HepG2 (cell line): Measurements from ENCODE around the gene SLC16A4. TPM values are rescaled to one million over a fixed set of nuclear protein-coding genes. Genes with fewer than 3 reads are reported as not detected.

Experiments
- ATAC-seq: fragments of 200-7000 bp; cut with Tn5 transposase; 3 replicates; pipeline ENCODE4 v1.9.1; 2020; ENCODE audit warnings: mild to moderate bottlenecking, moderate library complexity
- BruUV-seq: library from RNA; stranded (reverse); fragments of 400-500 nt; replicated peaks from 2 replicates; lab custom pipeline; 2021; lab: Mats Ljungman, UMichigan
- CTCF ChIA-PET: fragments of 300-600 bp; formaldehyde crosslinking; extraction: SDS; loops from one replicate; lab custom pipeline; 2021; ENCODE audit warnings: low total read pairs, inconsistent platforms, low intra/inter-chr PET ratio; lab: Yijun Ruan, JAX
- POLR2A ChIA-PET: fragments of 350-600 bp; sonication (Branson Sonifier 250); formaldehyde crosslinking; loops from one replicate; lab custom pipeline; 2020; ENCODE audit warnings: antibody characterized with exemption, inconsistent platforms; lab: Yijun Ruan, JAX
- DNase-seq: peaks from one replicate; pipeline ENCODE4 v3.0.0-alpha.2; 2015; ENCODE audit warnings: low spot score
- FAIRE-seq: peaks from 3 replicates; lab custom pipeline; 2011; peaks lifted over from hg19 to GRCh38; lab: Jason Lieb, UNC
- H2AFZ ChIP-seq: one replicate; pipeline ENCODE4 v1.6.1; 2011; ENCODE audit warnings: low read length, inconsistent platforms
- H3K27ac ChIP-seq: fragments of 300-600 bp; 3 replicates; pipeline ENCODE4 v1.8.0; 2011; ENCODE audit warnings: mixed run types, mild to moderate bottlenecking, mixed read lengths, low read length, inconsistent platforms; ENCODE audit not compliant: insufficient read depth; ENCODE audit errors: extremely low read length
- H3K27me3 ChIP-seq, 2 experiments: fragments of 200-600 bp in 1 of 2; 2 replicates in 1 of 2; 3 replicates in 1 of 2; pipeline versions ENCODE4 v1.6.0 to v1.8.0; 2011; ENCODE audit warnings: low read length in 2 of 2, mild to moderate bottlenecking in 2 of 2, moderate library complexity in 2 of 2, inconsistent platforms in 1 of 2; ENCODE audit not compliant: insufficient read depth in 2 of 2, control insufficient read depth in 1 of 2
- H3K36me3 ChIP-seq, 2 experiments: fragments of 200-600 bp in 1 of 2; replicated peaks in 1 of 2; 2 replicates in 1 of 2; 3 replicates in 1 of 2; pipeline versions ENCODE4 v1.5.1 to v1.8.0; 2011; ENCODE audit warnings: low read length in 2 of 2, inconsistent platforms in 1 of 2; ENCODE audit not compliant: insufficient read depth in 2 of 2, control insufficient read depth in 1 of 2
- H3K4me1 ChIP-seq: 2 replicates; pipeline ENCODE4 v1.5.1; 2012; ENCODE audit warnings: low read length, inconsistent platforms; ENCODE audit not compliant: insufficient read depth
- H3K4me2 ChIP-seq: 2 replicates; pipeline ENCODE4 v1.6.0; 2011; ENCODE audit warnings: low read depth, low read length, inconsistent platforms
- H3K4me3 ChIP-seq, 3 experiments: fragments of 200-600 bp in 1 of 3; sonication (generic), shearing (Covaris generic) in 1 of 3; replicated peaks in 1 of 3; 2 replicates each; pipeline ENCODE4 v1.5.1; 2011 to 2016; ENCODE audit warnings: low read length in 3 of 3, inconsistent platforms in 2 of 3, low read depth in 2 of 3, mild to moderate bottlenecking in 2 of 3, control low read depth in 1 of 3, mixed read lengths in 1 of 3; ENCODE audit not compliant: insufficient read depth in 1 of 3
- H3K79me2 ChIP-seq: one replicate; pipeline ENCODE4 v1.6.1; 2011; ENCODE audit warnings: low read length, inconsistent platforms; ENCODE audit not compliant: insufficient read depth
- H3K9ac ChIP-seq: 2 replicates; pipeline ENCODE4 v1.6.0; 2011; ENCODE audit warnings: mild to moderate bottlenecking, low read depth, low read length, inconsistent platforms; ENCODE audit not compliant: insufficient read depth
- H3K9me3 ChIP-seq: 2 replicates; pipeline ENCODE4 v1.5.1; 2012; ENCODE audit warnings: mild to moderate bottlenecking, low read length
- H4K20me1 ChIP-seq: 2 replicates; pipeline ENCODE4 v1.6.0; 2011; ENCODE audit warnings: inconsistent platforms, mild to moderate bottlenecking, low read length, moderate library complexity; ENCODE audit not compliant: insufficient read depth
- CEBPB ChIP-seq: IDR thresholded peaks from 2 replicates; pipeline ENCODE4 v1.6.1; 2011; ENCODE audit warnings: low read depth, low read length, improper control_type of control experiment, borderline replicate concordance
- DNMT3B ChIP-seq: conservative IDR thresholded peaks from 2 replicates; pipeline ENCODE4 v1.6.1; 2016; ENCODE audit warnings: missing biosample characterization, control low read depth
- FOSL2 ChIP-seq: sonication (generic); formaldehyde crosslinking; IDR thresholded peaks from 2 replicates; pipeline ENCODE4 v1.4.0; 2020; ENCODE audit warnings: missing genetic modification reagents
- FOXK2 ChIP-seq: fragments of 450-650 bp; IDR thresholded peaks from 2 replicates; pipeline ENCODE4 v1.6.1; 2016
- MYNN ChIP-seq: sonication (generic); formaldehyde crosslinking; IDR thresholded peaks from 2 replicates; pipeline ENCODE4 v1.4.0; 2020; ENCODE audit warnings: mild to moderate bottlenecking, low read depth, missing genetic modification reagents
- RXRB ChIP-seq: IDR thresholded peaks from 2 replicates; pipeline ENCODE4 v1.6.1; 2016; ENCODE audit warnings: borderline replicate concordance, missing genetic modification reagents, missing compliant biosample characterization
- SAP130 ChIP-seq: IDR thresholded peaks from 2 replicates; pipeline ENCODE4 v1.6.1; 2016; ENCODE audit warnings: low read depth
- ZNF331 ChIP-seq: sonication (generic); formaldehyde crosslinking; IDR thresholded peaks from 2 replicates; pipeline ENCODE4 v1.4.0; 2020; ENCODE audit warnings: missing genetic modification reagents
- ZNF335 ChIP-seq: sonication (generic); formaldehyde crosslinking; IDR thresholded peaks from 2 replicates; pipeline ENCODE4 v1.4.0; 2020; ENCODE audit warnings: missing genetic modification reagents
- ZNF383 ChIP-seq: sonication (generic); formaldehyde crosslinking; IDR thresholded peaks from 2 replicates; pipeline ENCODE4 v1.4.0; 2020; ENCODE audit warnings: missing genetic modification reagents, mild to moderate bottlenecking, borderline replicate concordance
- ZSCAN29 ChIP-seq: sonication (generic); formaldehyde crosslinking; conservative IDR thresholded peaks from 2 replicates; pipeline ENCODE4 v1.4.0; 2020; ENCODE audit warnings: mild to moderate bottlenecking, missing genetic modification reagents
- whole genome bisulfite sequencing: methylation state at CpG from one replicate; pipeline ENCODE4 v1.1.6; 2017; ENCODE audit warnings: low lambda C conversion rate; 5-methylcytosine and 5-hydroxymethylcytosine counted together
- in situ Hi-C: cut with HindIII; loops from 2 replicates; pipeline ENCODE4 v1.10.0; 2017; ENCODE audit warnings: low pct_unique_long_range_greater_than_20kb; ENCODE audit not compliant: extremely low pct_ligation_motif_present
- intact Hi-C: fragments of 100-400 bp; cut with micrococcal nuclease; formaldehyde crosslinking; loops from one replicate; pipeline ENCODE4 v1.10.0; 2022; ENCODE audit not compliant: unreplicated experiment
- polyA plus RNA-seq, 8 experiments: library from polyadenylated mRNA; depleted of rRNA in 3 of 8; stranded (reverse) in 7 of 8; unstranded in 1 of 8; fragments of >200 nt; fragmentation: Illumina TruSeq in 4 of 8; extraction: Trizol in 4 of 8; gene quantifications; 2 replicates each; pipeline versions ENCODE4 v1.2.1 to v1.2.3, GENCODE V29; 2011 to 2016; ENCODE audit warnings: low read depth in 4 of 8, missing spikeins in 1 of 8, mixed read lengths in 1 of 8; ENCODE audit not compliant: insufficient read depth in 1 of 8
- total RNA-seq, 5 experiments: library from RNA; depleted of rRNA; stranded (reverse); fragments of >200 nt; fragmentation: Illumina TruSeq; extraction: Trizol; gene quantifications; 2 replicates each; pipeline ENCODE4 v1.2.3, GENCODE V29; 2016; ENCODE audit warnings: low read depth in 1 of 5
- TF ChIP-seq, protein P1 (sequence below): sonication (generic); formaldehyde crosslinking; IDR thresholded peaks from 2 replicates; pipeline ENCODE4 v1.4.0; 2020; ENCODE audit warnings: mild to moderate bottlenecking, missing genetic modification reagents, borderline replicate concordance
- TF ChIP-seq, protein P2 (sequence below): sonication (generic); formaldehyde crosslinking; IDR thresholded peaks from 2 replicates; pipeline ENCODE4 v1.8.0; 2022; ENCODE audit warnings: mild to moderate bottlenecking, missing genetic modification reagents; ENCODE audit not compliant: insufficient replicate concordance
- TF ChIP-seq, protein P3 (sequence below): sonication (generic); formaldehyde crosslinking; IDR thresholded peaks from 2 replicates; pipeline ENCODE4 v1.4.0; 2020; ENCODE audit warnings: missing genetic modification reagents

SLC16A4 gene
- total and polyA plus RNA-seq, 2 of the 13 experiments (the other 11 are each of a cell fraction or from before 2014, with no cell fraction given) = 1.1 to 1.5 TPM

DNA sequence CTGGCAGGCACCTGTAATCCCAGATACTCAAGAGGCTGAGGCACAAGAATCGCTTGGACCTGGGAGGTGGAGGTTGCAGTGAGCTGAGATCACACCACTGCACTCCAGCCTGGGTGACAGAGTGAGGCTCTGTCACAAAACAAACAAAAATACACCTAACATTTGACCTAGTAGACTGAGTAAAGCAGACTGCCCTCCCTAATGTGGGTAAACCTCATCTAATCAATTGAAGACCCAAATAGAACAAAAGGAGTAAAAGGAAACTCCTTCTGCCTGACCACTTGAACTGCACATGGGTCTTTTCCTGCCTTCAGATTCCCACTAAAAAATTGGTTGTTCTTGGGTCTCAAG is 70.7 kb downstream of the SLC16A4 start (continued):
- TF ChIP-seq, protein P1, sequence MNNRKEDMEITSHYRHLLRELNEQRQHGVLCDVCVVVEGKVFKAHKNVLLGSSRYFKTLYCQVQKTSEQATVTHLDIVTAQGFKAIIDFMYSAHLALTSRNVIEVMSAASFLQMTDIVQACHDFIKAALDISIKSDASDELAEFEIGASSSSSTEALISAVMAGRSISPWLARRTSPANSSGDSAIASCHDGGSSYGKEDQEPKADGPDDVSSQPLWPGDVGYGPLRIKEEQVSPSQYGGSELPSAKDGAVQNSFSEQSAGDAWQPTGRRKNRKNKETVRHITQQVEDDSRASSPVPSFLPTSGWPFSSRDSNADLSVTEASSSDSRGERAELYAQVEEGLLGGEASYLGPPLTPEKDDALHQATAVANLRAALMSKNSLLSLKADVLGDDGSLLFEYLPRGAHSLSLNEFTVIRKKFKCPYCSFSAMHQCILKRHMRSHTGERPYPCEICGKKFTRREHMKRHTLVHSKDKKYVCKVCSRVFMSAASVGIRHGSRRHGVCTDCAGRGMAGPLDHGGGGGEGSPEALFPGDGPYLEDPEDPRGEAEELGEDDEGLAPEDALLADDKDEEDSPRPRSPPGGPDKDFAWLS (CRISPR knock-in tag) = no peak
- TF ChIP-seq SAP130 (0 out of 2 replicates have a peak, but pooled peaks have one; percentile 10), ZNF335 (CRISPR knock-in tag) (no peak), FOXK2 (no peak), RXRB (CRISPR knock-in tag) (0 out of 2 replicates have a peak, but pooled peaks have one; percentile 19), MYNN (CRISPR knock-in tag) (no peak)
- TF ChIP-seq, protein P2, sequence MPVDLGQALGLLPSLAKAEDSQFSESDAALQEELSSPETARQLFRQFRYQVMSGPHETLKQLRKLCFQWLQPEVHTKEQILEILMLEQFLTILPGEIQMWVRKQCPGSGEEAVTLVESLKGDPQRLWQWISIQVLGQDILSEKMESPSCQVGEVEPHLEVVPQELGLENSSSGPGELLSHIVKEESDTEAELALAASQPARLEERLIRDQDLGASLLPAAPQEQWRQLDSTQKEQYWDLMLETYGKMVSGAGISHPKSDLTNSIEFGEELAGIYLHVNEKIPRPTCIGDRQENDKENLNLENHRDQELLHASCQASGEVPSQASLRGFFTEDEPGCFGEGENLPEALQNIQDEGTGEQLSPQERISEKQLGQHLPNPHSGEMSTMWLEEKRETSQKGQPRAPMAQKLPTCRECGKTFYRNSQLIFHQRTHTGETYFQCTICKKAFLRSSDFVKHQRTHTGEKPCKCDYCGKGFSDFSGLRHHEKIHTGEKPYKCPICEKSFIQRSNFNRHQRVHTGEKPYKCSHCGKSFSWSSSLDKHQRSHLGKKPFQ (CRISPR knock-in tag) = peak; percentile 72

DNA sequence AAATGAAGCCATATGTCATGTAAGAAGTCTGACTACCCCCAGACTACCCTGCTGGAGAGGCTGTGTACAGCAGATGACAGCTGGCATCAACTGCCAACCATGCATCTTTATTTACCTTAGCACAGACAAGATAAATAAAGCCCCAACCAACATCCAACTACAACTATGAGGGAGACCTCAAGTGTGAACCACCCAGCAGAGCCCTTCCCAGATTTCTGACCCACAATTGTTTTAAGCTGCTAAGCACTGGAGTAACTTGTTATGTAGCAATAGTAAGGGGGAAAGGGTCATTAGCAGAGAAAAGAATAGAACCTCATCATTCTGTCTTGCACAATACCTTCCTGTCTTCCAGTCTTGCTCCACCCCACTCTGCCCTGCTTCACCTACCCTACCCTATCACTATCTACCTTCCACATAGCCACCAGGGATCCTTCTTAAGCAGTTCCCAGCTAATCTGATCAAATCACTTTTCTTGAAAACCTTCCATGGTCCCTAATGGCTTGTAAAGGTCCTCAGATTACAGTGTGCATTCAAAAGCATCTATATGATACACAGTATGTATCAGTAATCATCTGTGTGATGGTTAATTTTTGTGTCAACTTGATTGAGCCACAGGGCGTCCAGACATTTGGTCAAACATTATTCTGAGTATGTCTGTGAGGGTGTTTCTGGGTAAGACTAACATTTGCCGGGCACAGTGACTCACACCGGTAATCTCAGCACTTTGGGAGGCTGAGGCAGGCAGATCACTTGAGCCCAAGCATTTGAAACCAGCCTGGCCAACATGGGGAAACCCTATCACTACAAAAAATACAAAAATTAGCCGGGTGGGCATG is 71.3 kb downstream of the SLC16A4 start:
- Histone ChIP-seq H3K36me3 (no peaks in the 10 kb centered on the region), H3K79me2 (no peaks in the 10 kb centered on the region), H3K4me3 (no peak overlapping the region), H3K9me3 (peaks cover 8% of the 10 kb centered on the region; the same call in 1 of the 2 replicates), H3K4me1 (peaks cover 41% of the 10 kb centered on the region), H3K27me3 (no peaks in the 10 kb centered on the region), H3K27ac (no peak overlapping the region), H2AFZ (no peak overlapping the region), H3K4me2 (peak overlapping the region; percentile 38; the same call in 1 of the 2 replicates), H4K20me1 (no peaks in the 10 kb centered on the region), H3K9ac (no peak overlapping the region)
- DNase-seq (no peak), ATAC-seq (peak; percentile 37; the same call in 2 of the 3 replicates), FAIRE-seq (no peak)
- POLR2A ChIA-PET = interaction anchor here (1.1 kb wide), 1 partner anchor 19 kb away, joined by 3 read pairs; the partner anchor contains the start of gene RBM15
- intact Hi-C loops (no loop called here), in situ Hi-C loops (loop anchor here (10.0 kb wide), 1 partner anchor 135 kb away; the partner anchor contains the start of gene PROK1)
- CTCF ChIA-PET = no interaction called here
- TF ChIP-seq CEBPB (peak; percentile 49), DNMT3B (CRISPR knock-in tag) (no peak), ZSCAN29 (CRISPR knock-in tag) (no peak), ZNF331 (CRISPR knock-in tag) (peak; percentile 100), RXRB (CRISPR knock-in tag) (no peak), SAP130 (0 out of 2 replicates have a peak, but pooled peaks have one; percentile 13), ZNF383 (CRISPR knock-in tag) (no peak), FOSL2 (CRISPR knock-in tag) (peak; percentile 34)
- TF ChIP-seq, protein P3, sequence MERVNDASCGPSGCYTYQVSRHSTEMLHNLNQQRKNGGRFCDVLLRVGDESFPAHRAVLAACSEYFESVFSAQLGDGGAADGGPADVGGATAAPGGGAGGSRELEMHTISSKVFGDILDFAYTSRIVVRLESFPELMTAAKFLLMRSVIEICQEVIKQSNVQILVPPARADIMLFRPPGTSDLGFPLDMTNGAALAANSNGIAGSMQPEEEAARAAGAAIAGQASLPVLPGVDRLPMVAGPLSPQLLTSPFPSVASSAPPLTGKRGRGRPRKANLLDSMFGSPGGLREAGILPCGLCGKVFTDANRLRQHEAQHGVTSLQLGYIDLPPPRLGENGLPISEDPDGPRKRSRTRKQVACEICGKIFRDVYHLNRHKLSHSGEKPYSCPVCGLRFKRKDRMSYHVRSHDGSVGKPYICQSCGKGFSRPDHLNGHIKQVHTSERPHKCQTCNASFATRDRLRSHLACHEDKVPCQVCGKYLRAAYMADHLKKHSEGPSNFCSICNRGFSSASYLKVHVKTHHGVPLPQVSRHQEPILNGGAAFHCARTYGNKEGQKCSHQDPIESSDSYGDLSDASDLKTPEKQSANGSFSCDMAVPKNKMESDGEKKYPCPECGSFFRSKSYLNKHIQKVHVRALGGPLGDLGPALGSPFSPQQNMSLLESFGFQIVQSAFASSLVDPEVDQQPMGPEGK (CRISPR knock-in tag) = no peak
- TF ChIP-seq, protein P1 (CRISPR knock-in tag) = no peak
- WGBS = 0% methylated on average over 4 of the region's 4 CpGs
- no TSS peak for BruUV-seq
